Measurements from ENCODE around the gene OR8J1.
"Not testable (repeated sequence)": the region's sequence is repeated elsewhere in the genome, so short reads cannot be mapped to it uniquely, and the experiment has no call there.

OR8J1 gene, protein sequence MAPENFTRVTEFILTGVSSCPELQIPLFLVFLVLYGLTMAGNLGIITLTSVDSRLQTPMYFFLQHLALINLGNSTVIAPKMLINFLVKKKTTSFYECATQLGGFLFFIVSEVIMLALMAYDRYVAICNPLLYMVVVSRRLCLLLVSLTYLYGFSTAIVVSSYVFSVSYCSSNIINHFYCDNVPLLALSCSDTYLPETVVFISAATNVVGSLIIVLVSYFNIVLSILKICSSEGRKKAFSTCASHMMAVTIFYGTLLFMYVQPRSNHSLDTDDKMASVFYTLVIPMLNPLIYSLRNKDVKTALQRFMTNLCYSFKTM
- 0 reads per million in 2 donors for total RNA-seq

GRCh38 chr11:56353991-56354390 is at the start of gene OR8J1:
OR8J1 (plus strand) TSS chr11:56354291; CDS start chr11:56360247, 5,956 bp downstream.
- DNase-seq: no peak

GRCh38 chr11:56307836-56308235 is 46.3 kb upstream of the OR8J1 start:
- DNase-seq: no peak

DNA sequence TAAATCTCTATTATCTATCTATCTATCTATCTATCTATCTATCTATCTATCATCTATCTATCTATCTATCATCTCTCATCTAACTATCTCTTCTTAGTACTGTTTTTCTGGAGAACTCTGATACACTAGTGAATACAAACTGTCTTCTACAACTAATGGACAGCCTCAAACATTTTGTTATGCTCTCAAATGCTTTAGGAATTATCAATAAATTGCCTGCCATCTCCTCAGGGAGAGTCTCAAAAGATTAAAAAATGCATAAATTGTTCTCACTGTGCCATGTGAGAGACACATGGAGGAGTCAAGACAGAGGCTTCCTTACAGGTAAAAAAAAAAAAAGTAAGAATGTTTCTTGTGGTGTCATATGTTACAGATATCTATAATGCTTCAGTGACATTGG is 39.2 kb upstream of the OR8J1 start, which contains the start of gene OR8K3:
Gene OR8K3, plus strand, starts transcription at position 301 of the 400 bp plus-strand sequence. CDS start 3,163 bp downstream, outside the sequence.
- DNase-seq: no peak

GRCh38 chr11:56331861-56332491 is 22.1 kb upstream of the OR8J1 start:
- no peak for DNase-seq

DNA sequence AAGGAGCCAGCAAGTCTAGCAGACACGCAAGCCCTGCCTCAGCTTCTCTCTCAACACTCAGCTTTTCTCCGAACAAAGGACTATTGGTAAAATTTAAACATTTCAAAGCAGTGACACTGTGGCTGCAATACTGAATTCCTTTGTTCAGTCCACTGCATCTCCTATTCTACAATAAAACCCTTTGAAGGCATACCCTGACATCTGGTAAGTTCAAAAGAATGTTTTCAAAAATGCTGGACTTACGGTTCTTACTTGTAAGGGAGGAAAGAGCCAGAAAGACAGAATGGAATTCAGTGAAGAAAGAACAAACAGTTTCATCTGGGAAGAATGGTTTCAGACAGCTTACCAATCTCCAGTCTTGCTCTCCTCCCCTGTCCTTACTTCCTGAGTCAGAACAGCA is 20.9 kb upstream of the OR8J1 start:
- DNase-seq: no peak

GRCh38 chr11:56340289-56340688 is 13.8 kb upstream of the OR8J1 start:
- DNase-seq: no peak

- DNase-seq: no peak
Measured at GRCh38 chr11:56345739-56346138, 8.4 kb upstream of the OR8J1 start, which contains the start of gene OR8K1. OR8K1 (plus strand) TSS chr11:56346039; CDS start chr11:56346039, 0 bp downstream.

- no peak for DNase-seq
Measured at GRCh38 chr11:56375324-56375723, 21.2 kb downstream of the OR8J1 start, which contains the start of gene OR8U1. OR8U1 (plus strand) TSS chr11:56375624; CDS start chr11:56375624, 0 bp downstream.

GRCh38 chr11:56380120-56380519 is 26.0 kb downstream of the OR8J1 start:
- DNase-seq: no peak

GRCh38 chr11:56394381-56394780 is 40.3 kb downstream of the OR8J1 start:
- no peak for DNase-seq

DNA sequence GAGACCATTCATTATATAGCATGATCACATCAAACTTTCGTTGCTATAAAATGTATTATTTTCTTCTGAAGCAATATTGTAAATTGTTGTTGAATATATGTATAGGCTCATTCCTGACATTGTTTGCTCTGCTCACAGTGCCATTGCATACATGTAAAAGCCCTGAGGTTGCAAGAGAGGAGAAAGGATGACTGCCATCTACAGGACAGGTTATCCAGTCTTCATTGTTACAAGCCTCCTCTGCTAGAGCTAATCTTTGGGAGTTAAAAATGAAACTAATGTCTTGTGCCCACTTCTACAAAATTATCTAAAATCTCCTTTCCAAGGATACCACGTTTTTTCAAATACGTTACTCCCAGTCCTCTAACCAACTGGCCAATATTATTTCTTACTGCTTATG is 42.0 kb downstream of the OR8J1 start:
- no peak for DNase-seq

DNA sequence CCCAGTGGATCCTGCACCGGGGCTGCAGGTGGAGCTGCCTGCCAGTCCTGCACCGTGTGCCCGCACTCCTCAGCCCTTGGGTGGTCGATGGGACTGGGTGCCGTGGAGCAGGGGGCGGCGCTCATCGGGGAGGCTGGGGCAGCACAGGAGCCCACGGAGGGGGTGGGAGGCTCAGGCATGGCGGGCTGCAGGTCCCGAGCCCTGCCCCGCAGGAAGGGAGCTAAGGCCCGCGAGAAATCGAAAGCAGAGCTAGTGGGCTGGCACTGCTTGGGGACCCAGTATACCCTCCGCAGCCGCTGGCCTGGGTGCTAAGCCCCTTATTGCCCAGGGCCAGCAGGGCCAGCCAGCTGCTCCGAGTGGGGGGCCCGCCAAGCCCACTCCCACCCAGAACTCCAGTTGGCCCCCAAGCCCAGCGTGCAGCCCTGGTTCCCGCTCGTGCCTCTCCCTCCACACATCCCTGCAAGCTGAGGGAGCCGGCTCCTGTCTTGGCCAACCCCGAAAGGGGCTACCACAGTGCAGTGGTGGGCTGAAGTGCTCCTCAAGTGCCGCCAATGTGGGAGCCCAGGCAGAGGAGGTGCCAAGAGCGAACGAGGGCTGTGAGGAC is 47.9 kb downstream of the OR8J1 start:
- DNase-seq: not testable (repeated sequence)

DNA sequence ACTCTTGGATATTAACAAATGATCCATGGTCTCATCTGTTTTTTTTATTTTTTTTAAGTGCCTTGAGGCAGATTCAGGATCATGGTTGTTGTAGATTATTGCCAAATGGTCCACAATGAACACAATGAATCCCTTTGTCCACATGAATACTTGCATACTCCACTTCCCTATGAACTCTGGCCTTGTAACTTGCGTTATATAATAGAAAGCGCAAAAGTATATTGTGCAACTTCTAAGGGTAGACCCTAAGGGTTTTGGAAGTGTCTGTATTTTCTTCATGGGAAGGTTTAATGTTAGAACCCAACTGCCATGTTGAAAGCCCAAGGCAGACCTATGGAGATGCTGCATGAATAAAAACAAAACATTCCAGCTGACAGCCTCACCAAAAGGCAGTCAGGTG is 50.3 kb downstream of the OR8J1 start:
- no peak for DNase-seq

GRCh38 chr11:56410801-56411200 is 56.7 kb downstream of the OR8J1 start:
- no peak for DNase-seq

Measured in T-helper 2 cell (primary cell).